Gastrocnemius medialis (tissue), 4 donors: ENCODE measurements around the gene MICOS13. TPM values are rescaled to one million over a fixed set of nuclear protein-coding genes. Genes with fewer than 3 reads are reported as not detected.

ENCODE experiments used
- ATAC-seq, 2 donors: fragments of 150-250 bp; one replicate each; pipeline ENCODE4 v1.9.1; 2016
- DNase-seq, 2 donors: peaks; one replicate each; pipeline ENCODE4 v3.0.0-alpha.2; 2019
- H3K27ac ChIP-seq, 4 donors: fragments of 200-600 bp; sonication (generic); 1 replicate in 1 of 4; 2 replicates in 3 of 4; pipeline ENCODE4 v1.5.1; 2016 to 2018; ENCODE audit warnings: mild to moderate bottlenecking in 2 of 4, moderate library complexity in 1 of 4
- H3K27me3 ChIP-seq, 3 donors: fragments of 200-600 bp; sonication (generic) in 2 of 3; 1 replicate in 1 of 3; 2 replicates in 2 of 3; pipeline versions ENCODE4 v1.5.1 to v1.6.0; 2016 to 2019; ENCODE audit warnings: mild to moderate bottlenecking in 1 of 3, moderate library complexity in 1 of 3
- H3K36me3 ChIP-seq, 2 donors: fragments of 200-600 bp; sonication (generic) in 1 of 2; one replicate each; pipeline ENCODE4 v1.5.1; 2017 to 2018
- H3K4me1 ChIP-seq, 2 donors: fragments of 200-600 bp; sonication (generic) in 1 of 2; one replicate each; pipeline ENCODE4 v1.5.1; 2016 to 2017; ENCODE audit warnings: mild to moderate bottlenecking in 2 of 2
- H3K4me3 ChIP-seq, 4 donors: fragments of 200-600 bp; sonication (generic) in 3 of 4; 1 replicate in 1 of 4; 2 replicates in 3 of 4; pipeline ENCODE4 v1.5.1; 2016 to 2019; ENCODE audit warnings: mild to moderate bottlenecking in 2 of 4
- H3K9me3 ChIP-seq, 3 donors: fragments of 200-600 bp; sonication (generic) in 2 of 3; 1 replicate in 1 of 3; 2 replicates in 2 of 3; pipeline ENCODE4 v1.5.1; 2016 to 2019
- CTCF ChIP-seq, 5 experiments: fragments of 450-650 bp in 3 of 5; fragments of 200-600 bp in 2 of 5; sonication (generic) in 2 of 5; IDR thresholded peaks in 4 of 5; conservative IDR thresholded peaks in 1 of 5; 1 replicate in 4 of 5; 2 replicates in 1 of 5; pipeline ENCODE4 v1.5.1; 2016 to 2019; ENCODE audit warnings: antibody characterized with exemption in 5 of 5, mild to moderate bottlenecking in 3 of 5, moderate library complexity in 3 of 5
- POLR2A ChIP-seq, 2 donors: fragments of 450-650 bp; IDR thresholded peaks; one replicate each; pipeline ENCODE4 v1.6.1; 2017; ENCODE audit warnings: antibody characterized with exemption in 2 of 2, mild to moderate bottlenecking in 2 of 2, moderate library complexity in 2 of 2
- in situ Hi-C, 4 donors: fragments of 200-750 bp; cut with MboI; loops; one replicate each; pipeline versions ENCODE4 v1.15.0 to v1.8.0; 2017; ENCODE audit warnings: low sequenced_read_pairs in 4 of 4
- intact Hi-C: fragments of 100-400 bp; cut with DNase I; formaldehyde crosslinking; loops from one replicate; pipeline ENCODE4 v1.15.1; 2023; ENCODE audit warnings: low total_unique reads
- total RNA-seq, 4 donors: library from RNA; depleted of rRNA; stranded (reverse); fragments of >200 nt; gene quantifications; one replicate each; pipeline versions ENCODE4 v1.1.0 to v1.2.3, GENCODE V29; 2016

Gene MICOS13
- total RNA-seq, 4 donors from 2014 or later, result 45.7 to 122 (median 74.8) TPM

DNA sequence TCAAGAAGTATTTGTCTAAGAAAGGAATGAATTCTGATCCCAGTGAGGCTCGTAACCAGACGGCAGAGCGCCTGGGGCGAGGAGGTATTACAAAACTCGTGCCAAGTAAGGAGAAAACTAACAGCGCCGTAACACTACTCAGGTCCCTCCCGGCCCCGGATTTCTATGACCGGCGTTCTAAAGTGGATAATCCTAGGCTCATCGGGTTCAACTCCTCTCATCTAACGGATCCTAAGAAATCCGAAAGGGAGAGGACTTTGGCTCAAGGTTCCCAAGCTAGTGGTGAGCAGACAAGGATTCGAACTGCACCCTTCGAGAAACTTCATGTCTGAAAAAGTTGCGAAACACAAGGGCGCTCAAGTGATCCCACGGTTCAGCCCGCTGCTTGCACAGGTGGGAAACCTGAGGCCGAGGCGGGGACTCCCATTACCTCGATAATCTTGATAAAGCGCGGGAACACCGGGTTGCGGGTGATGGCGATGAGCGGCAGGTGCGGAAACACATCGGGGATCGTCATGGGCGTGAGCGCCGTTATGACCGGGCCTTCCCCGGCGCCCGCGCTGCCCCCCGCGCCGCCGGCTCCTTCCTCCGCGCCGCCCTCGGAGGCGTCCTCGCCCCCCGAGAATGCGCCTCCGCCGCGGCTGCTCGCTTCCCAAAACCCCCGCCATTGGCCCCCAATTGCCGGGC lies 39.1 kb upstream of the MICOS13 start:
- H3K9me3 ChIP-seq, result no peaks in the 10 kb centered on the region
- TF ChIP-seq POLR2A (IDR thresholded peaks at IDR 0.05) (no peak), CTCF (IDR thresholded peaks at IDR 0.05 in 4 of 5, conservative IDR thresholded peaks at IDR 0.05 in 1 of 5) (no peak)
- H3K27me3 ChIP-seq, result no peaks in the 10 kb centered on the region
- ATAC-seq, result peak in 1 of 2 donors; percentile 1
- H3K27ac ChIP-seq, result peak overlapping the region; percentile 92 to 99 (median 96)
- H3K4me3 ChIP-seq, result peak overlapping the region; percentile 73 to 93 (median 84)
- intact Hi-C loops, result no loop called here
- no peaks in the 10 kb centered on the region for H3K36me3 ChIP-seq
- DNase-seq, result no peak
- peaks cover 18 to 31% of the 10 kb centered on the region in 2 donors for H3K4me1 ChIP-seq
- in situ Hi-C loops, result no loop called here

GRCh38 chr19:5718579-5719273 lies 38.4 kb upstream of the MICOS13 start:
- in situ Hi-C loops (no loop called here), intact Hi-C loops (no loop called here)
- DNase-seq, result no peak
- H3K27ac ChIP-seq, result peak overlapping the region; percentile 92 to 99 (median 96)
- H3K4me3 ChIP-seq, result peak overlapping the region; percentile 73 to 93 (median 84)
- peaks cover 0 to 5% of the 10 kb centered on the region in 2 donors for H3K36me3 ChIP-seq
- no peak for ATAC-seq
- TF ChIP-seq CTCF (IDR thresholded peaks at IDR 0.05 in 4 of 5, conservative IDR thresholded peaks at IDR 0.05 in 1 of 5), result no peak
- no peaks in the 10 kb centered on the region for H3K9me3 ChIP-seq
- peaks cover 18 to 31% of the 10 kb centered on the region in 2 donors for H3K4me1 ChIP-seq
- no peaks in the 10 kb centered on the region for H3K27me3 ChIP-seq

GRCh38 chr19:5718037-5718578 lies 37.8 kb upstream of the MICOS13 start:
- no peak for DNase-seq
- H3K27me3 ChIP-seq, result no peaks in the 10 kb centered on the region
- H3K36me3 ChIP-seq, result peaks cover 0 to 12% of the 10 kb centered on the region in 2 donors
- TF ChIP-seq POLR2A (IDR thresholded peaks at IDR 0.05), result no peak
- no peak for TF ChIP-seq CTCF (IDR thresholded peaks at IDR 0.05 in 4 of 5, conservative IDR thresholded peaks at IDR 0.05 in 1 of 5)
- intact Hi-C loops, result no loop called here
- H3K4me1 ChIP-seq, result peaks cover 18 to 31% of the 10 kb centered on the region in 2 donors
- peak overlapping the region; percentile 73 to 93 (median 84) for H3K4me3 ChIP-seq
- no peaks in the 10 kb centered on the region for H3K9me3 ChIP-seq
- in situ Hi-C loops, result no loop called here
- no peak for ATAC-seq
- peak overlapping the region; percentile 92 to 99 (median 96) for H3K27ac ChIP-seq

GRCh38 chr19:5717215-5717935 lies 37.1 kb upstream of the MICOS13 start:
- TF ChIP-seq CTCF (IDR thresholded peaks at IDR 0.05 in 4 of 5, conservative IDR thresholded peaks at IDR 0.05 in 1 of 5) (no peak), POLR2A (IDR thresholded peaks at IDR 0.05) (no peak)
- H3K4me3 ChIP-seq, result no peak overlapping the region
- H3K27ac ChIP-seq, result peak overlapping the region in 3 of 4 donors; percentile 92 to 99 (median 95)
- H3K9me3 ChIP-seq, result no peaks in the 10 kb centered on the region
- in situ Hi-C loops (no loop called here), intact Hi-C loops (no loop called here)
- peaks cover 18 to 31% of the 10 kb centered on the region in 2 donors for H3K4me1 ChIP-seq
- H3K36me3 ChIP-seq, result peaks cover 0 to 19% of the 10 kb centered on the region in 2 donors
- no peaks in the 10 kb centered on the region for H3K27me3 ChIP-seq
- DNase-seq, result no peak
- ATAC-seq, result no peak
